ENCODE data around the gene STAT1. TPM values are rescaled to one million over a fixed set of nuclear protein-coding genes. Genes with fewer than 3 reads are reported as not detected.
"Not testable (repeated sequence)": the region's sequence is repeated elsewhere in the genome, so short reads cannot be mapped to it uniquely, and the experiment has no call there.

Gene STAT1
- total RNA-seq, 1 experiment from 2014 or later: 44.7 TPM

DNA sequence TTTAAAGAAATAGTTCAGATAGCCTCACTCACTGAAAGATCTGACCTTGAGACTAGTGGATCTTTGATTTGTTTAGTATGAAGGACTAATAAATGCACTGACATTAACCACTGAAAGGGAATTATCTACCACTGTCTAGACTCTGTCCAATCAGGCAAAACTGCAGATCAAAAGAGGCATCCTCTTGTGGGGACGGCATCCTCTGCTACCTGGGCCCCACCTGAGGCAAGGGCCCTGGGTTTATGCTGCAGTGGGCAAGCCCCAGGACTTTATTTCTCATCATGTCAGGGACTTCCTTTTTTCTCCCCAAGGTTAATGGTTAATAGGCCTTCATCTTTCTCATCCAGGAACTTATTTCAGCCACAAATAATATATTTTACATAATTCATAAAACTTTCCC lies 32.2 kb downstream of the STAT1 start:
- DNase-seq (ENCODE audit: low read depth): no peak

DNA sequence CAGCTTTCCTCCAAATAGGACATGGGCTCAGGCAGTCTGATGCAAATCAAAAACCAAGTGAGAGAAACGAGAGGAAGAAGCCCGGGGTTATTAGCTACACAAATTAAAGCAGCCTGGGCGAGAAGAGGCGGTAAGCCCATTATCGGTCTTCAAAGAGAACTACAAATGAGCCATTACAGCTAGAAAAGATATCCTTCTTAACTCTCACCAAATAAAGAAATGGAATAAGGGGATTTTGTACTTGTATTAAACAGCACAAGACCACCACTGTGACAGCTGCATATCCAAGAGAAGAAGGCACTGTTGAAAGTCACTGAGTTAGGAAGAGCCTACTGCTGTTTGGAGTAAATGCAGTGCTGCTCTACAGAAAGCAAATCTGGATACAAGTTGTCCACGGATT lies 32.6 kb downstream of the STAT1 start:
- no peak for DNase-seq (ENCODE audit: low read depth)

DNA sequence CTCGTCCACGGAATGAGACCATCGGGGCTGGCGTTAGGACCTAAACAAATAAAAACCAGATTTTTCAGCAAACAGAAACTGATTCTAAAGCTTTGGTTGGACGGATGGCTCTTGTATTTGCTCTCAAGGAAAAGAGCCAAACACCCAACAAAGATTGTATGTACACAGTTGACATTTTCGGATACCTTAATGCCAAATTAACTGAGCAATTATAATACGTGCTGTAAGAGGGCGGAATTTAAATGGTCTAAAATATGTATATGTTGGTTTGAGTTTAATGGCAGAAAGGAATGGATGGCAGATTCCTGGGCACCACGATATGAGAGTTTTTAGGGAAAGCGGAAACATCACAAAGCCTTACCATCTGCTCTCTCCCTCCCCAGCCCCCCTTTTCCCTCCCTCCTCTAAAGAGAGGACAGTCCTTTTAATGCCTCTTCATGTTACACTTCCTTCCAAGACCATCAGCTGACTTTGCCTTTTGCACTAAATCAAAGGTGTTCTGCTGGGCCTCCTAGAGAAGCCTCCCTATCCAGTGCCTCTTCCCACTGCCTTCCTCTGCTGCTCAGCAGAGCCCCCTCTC lies 33.3 kb downstream of the STAT1 start:
- DNase-seq (ENCODE audit: low read depth): no peak

DNA sequence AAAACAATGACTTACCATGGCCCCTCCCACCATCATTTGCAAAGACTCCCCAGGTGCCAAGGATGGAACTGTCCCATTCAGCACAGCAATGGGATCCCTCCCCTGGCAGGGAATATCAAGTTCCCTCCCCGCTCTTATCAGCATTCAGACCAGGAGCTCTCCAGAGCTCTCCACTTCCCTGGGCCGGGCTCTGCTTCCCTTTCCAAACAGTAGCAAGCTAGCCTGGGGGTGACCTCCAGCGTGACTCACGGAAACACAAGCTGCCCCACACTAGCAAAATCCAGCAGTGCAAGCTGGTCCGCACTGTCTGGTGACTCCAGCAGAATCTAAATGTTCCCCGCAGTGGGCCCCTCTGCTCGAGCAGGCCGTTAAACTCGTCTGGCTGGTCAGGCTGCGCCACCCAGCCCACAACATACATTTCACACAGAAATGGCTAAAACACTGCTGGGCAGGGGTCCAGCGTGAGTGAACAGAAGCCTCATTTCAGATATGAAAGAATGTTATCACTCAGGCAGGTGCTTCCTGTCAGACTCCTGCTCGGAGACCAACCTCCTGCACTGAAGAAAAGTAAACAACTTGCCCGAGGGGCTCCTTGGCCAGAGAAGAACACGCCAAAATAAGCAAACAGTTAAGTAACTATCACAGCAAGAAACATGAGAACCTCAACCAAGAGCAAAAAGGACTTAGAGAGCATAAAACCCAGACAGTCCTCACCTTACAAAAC lies 33.9 kb downstream of the STAT1 start:
- peak; percentile 89 for DNase-seq (ENCODE audit: low read depth)

DNA sequence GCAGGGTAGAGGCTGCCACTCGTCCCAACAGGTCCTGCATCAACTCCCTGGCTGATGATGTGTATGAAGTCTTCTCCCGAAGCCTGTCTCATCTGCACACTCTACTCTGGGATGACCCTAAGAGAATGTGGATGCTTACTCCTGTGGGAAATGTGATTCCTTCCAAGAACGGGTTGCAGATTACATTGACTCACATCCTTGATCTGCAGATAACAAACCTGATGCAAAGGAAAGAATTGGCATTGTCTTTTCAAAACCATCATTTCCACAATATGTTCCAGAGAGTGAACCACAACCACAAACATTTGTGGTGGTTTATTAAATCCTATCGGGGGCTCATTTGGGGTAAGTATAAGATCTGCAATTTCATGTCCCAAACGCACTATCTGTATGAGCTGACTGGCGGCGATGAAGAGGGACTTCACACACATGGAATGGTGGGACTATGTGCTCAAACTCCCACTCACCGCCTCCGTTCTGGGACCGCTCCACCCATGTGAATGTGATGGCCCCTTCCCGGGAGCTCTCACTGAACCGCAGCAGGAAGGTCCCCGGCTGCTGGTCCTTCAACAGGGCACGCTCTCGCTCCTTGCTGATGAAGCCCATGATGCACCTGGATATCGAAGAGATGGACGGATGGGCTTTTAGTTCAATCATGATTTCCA lies 35.5 kb downstream of the STAT1 start:
- peak; percentile 64 for DNase-seq (ENCODE audit: low read depth)

DNA sequence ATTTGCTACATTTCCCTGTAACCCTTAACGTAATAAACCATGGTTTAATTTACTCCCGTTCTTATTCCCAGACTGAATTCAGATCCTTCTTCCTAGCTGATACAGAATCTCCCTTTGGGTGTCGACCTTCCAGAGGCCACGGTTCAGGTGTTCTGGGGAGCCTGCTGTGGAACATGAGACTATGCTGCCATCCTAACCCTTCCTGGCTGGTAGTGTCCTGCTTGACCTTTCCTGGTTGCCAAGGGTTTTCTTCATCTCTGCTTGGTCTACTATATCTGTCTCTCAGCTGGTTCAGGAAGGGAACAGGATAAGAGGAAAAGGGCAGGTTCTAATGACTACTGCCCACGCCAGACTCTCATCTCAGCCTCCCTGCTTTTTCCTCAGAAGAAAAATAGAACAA lies 36.5 kb downstream of the STAT1 start:
- no peak for DNase-seq (ENCODE audit: low read depth)

DNA sequence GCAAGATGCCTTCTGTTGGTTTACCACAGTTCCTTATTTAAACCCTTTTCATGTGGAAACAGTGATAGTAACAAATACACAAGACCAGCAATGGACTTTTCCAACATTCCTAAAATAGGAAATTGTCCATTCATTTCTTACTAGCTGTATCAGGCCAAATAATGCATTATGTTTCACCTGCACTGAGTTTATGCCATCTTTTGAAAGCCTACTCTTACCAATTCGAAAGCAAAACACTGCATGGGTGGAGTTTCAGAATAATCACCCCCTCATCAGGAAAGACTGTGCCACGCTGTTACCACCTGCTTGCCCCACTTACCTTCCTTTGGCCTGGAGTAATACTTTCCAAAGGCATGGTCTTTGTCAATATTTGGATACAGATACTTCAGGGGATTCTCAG lies 37.5 kb downstream of the STAT1 start:
- no peak for DNase-seq (ENCODE audit: low read depth)

DNA sequence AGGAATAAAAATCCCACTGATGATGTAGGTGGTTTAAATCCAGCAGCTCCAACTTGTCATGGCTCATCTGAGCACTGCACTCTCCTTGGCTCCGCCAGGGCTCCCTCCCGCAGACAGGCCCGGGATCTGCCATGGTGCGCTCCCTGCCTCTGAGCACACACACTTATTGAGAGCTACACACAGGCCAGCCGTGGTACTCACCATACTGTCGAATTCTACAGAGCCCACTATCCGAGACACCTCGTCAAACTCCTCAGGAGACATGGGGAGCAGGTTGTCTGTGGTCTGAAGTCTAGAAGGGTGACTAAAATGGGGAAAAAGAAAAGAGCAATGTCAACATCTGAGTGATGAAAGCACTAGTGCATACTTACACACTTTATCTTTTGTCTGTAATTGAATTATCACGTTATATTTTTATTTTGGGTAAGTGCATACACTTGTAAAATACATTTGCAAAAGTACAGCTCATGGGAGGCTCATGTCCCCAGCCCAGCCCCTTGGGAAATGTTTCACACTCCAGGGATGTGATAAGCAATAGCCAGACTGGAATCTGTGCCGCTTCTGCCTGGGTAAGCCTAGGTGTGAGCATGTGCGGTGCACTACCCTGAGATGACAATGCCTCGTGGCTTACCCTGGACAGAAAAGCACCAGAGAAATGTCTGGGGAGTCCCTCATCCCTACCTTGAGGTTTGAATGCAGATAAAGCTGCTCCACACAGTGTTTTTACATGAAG lies 39.2 kb downstream of the STAT1 start:
- DNase-seq (ENCODE audit: low read depth): no peak

DNA sequence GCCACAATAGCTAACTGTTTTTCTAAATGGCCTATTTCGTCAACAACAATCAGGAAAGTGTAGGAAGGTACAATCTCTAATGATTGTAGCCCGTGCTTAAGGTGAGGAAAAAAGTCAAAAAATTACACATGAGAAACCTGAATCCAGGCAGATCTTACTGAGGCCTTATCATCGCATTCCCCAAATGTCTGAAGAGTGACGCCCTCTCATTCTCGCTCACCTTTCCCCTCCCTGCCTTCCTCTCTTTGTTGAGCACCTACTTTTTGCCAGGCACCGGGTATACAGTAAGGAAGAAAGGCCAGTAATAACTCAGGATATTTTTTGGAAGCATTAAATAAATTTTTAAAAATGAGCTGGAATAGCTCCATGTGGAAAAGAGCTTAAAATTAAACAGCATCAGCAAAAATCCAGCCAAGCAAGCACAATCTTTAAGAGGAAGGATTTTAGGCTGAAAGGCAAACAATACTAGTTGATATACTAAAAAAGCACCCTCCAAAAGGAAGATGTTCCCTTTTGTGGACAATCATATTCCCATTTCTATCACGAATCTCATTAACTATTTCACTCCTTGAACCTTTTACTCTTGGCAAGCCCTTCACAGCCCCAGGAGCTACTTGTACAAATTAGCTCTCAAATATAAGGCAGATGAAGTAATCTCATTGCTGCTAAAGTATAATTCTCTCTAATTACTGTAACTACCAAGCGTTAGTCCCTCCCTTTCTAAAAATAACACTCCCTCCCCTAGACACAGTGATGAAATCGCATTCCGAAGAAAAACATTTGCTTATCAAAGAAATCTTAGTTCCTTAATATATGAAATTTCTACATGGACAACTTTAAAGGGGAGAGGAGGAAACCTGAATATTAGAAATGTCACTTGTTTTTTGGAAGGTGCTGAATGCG lies 40.0 kb downstream of the STAT1 start:
- no peak for DNase-seq (ENCODE audit: low read depth)

DNA sequence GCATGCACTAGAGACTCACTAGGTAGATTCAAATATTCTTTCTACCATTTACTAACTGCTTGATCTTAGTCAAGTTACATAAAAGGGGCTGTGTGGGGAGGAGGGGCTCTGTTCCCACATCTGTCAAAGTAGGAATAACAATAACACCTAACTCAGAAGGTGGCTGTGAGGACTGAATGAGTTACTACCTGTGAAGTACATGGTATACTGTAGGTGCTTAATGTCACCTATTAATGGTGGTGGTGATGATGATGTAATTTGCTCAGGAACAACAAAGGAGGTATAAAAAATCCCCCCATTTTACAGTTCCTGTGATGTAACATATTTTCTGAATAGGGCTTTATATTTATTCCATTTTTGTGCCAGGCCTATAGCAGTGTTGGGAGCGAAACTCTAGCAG lies 40.7 kb downstream of the STAT1 start:
- DNase-seq (ENCODE audit: low read depth): no peak

DNA sequence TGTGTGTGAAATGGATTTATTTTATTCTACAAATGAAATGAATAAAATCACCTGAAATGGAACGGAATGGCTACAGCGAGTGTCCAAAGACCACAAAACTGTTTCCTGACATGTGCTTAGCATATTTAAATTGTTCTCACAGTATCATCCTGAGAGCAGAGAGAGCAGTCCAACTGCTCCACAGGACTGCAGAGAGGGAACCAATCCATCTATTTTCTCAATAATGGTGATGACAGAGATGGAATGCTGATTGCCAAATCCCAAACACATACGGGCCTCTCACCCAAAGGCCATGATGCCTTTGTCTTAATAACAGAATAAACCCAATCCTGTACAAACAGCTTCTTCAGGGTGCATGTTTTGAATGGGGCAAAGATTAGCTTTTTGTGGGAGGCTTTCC lies 41.1 kb downstream of the STAT1 start:
- no peak for DNase-seq (ENCODE audit: low read depth)

DNA sequence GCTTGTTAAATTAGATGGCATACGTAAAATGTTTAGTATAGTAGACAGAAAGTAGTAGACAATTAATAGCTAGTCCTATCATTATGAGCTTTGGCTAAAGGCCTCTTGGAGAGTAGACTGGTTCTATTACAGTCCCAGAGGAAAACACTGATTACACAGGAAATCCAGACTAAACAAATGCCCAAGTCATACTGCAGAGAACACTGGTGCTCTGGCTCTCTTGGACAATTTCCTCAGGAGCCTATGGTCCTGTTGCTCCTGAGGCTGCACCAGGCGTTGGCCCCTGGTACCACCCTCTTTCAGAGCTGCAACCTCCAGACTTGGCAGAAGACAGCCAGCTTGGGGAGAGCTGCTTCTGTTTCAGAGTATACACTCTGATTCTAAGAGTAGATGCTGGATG lies 41.8 kb downstream of the STAT1 start:
- no peak for DNase-seq (ENCODE audit: low read depth)

DNA sequence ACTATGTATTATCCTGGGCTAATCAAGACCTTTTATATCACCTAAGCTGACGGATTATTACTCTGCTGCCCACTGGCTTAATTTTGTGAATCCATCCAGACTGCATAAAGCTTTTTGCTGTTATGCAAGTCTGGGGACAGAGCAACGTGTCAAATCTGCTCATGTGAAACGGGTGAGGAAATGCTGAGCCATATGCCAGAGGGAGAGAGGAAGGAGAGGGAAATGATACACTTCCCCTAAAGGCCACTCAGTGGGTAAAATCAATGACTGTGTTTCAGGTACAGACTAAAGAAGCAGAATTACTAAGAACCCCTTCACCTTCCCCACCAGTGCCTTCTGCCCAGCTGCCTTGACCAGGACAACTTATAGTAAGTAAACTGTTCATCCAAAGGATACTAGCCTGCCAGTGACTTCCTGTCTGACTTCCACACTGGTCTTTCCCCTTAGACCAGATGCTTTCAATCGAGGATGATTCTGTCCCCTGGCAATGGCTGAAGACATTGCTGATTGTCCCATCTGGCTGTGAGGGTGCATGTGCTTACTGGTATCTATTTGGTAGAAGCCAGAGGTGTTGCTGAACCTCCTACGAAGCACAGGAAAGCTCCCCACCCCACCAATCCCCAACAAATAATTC lies 43.0 kb downstream of the STAT1 start:
- DNase-seq (ENCODE audit: low read depth): no peak

DNA sequence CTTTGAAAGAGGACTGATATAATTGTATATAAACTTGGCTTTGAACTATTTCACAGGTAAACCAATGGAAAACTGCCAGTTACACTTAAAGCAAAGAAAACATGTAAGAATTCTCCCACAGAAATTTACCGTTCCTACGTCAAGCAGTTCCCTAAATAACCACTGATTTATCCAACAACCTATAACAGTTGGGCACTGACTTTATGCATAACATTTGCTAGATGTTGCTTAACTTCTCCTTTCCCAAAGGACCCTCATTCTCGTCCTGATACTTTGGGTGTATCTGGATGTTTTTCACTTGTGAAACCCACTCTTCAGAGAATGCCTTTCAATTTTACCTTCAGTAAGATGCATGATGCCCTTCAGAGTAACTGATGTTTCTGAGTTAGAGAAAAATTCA lies 43.8 kb downstream of the STAT1 start:
- DNase-seq (ENCODE audit: low read depth): no peak

DNA sequence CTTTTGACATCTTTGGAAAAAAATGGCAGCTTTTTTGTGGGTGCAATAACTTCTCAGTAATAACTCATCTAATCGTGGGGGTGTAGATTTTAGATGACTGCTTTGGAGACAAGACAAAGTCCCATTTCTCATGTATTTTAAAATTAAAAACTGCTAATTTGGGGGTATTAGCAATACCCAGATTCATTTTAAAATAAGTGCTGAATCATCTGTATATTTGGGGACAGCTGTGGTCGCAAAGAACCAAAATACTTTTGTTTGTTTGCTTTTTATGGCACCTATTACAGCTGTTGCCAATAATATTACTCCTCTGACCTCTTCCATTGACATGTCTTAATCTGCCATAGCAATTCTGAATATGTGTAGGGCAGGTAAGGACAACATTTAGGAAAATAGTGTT lies 45.4 kb downstream of the STAT1 start:
- DNase-seq (ENCODE audit: low read depth): no peak

DNA sequence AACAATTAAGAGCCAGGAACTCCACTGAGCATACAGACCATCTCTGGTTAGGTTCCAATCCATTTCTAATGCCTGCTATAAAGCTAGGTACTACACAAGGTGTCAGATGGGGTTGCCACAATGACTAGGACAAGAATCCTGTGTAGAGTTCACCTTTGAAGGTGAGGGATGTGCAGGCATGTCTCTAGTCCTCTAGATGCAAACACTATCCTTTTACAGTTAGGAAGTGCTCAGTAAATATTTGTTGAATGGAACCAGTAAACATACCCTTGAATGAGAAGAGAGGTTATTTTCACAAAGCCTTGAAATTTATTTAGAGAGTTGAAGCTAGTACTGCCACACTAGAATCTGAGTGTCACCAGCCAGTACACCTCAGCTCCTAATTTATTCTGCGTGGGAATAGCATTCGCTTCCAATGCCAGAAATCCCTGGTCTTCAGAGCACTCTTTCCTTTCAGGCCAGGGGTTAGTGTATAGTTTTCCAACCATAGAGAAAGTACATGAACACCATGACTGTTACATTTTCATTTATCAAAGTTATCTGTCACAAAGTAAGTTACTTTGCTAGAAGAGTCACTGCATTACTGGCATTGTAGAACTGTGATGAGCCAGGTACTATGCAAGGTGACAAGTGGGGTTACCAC lies 48.3 kb downstream of the STAT1 start:
- no peak for DNase-seq (ENCODE audit: low read depth)

DNA sequence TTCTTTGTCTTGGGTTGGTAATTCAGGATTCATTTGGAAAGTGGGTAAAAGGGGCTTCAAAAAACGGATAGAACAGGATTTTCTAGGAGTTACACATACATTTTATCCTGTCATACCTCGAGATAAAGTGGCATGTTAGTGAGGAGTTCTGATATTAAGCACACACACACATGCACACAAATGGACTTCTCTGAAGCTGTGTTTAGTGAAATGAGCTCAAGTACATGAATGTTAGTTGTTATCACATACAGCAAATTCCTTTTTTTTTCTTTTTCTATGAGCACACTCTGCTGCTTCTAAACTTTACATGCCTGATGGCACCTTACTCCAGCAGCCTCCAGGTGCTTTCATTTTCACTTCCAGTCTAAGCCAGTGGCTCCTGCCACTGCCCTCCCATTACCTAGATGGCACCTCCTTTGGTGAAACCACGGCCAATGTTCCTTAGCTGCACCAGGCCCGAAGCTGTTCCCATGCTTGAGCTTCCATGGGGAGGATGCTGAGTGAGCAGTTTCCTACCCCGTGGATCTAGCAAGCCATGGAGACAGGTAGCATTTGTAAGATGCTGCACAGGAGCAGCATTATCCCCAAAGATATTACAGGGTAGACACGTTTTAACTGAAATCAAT lies 49.7 kb downstream of the STAT1 start:
- no peak for DNase-seq (ENCODE audit: low read depth)

DNA sequence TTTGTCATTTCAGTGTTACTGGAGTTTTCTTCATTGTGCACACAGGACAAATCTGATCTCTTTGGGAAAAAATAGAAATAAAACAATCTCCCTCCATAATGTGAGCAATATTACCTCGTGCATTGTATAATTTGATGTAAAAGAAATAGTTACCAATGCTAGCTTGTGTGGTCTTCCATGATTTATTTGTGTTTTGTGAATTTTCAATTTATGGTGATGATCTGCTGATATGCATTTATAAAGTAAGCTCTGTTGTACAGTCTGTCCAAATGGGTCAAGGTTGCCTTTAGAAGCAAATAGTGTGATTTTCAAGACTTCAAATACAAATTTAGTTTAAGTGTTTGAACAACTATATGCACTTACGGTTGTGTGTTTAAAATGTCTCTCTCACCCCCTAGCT lies 50.9 kb downstream of the STAT1 start:
- DNase-seq (ENCODE audit: low read depth): no peak

DNA sequence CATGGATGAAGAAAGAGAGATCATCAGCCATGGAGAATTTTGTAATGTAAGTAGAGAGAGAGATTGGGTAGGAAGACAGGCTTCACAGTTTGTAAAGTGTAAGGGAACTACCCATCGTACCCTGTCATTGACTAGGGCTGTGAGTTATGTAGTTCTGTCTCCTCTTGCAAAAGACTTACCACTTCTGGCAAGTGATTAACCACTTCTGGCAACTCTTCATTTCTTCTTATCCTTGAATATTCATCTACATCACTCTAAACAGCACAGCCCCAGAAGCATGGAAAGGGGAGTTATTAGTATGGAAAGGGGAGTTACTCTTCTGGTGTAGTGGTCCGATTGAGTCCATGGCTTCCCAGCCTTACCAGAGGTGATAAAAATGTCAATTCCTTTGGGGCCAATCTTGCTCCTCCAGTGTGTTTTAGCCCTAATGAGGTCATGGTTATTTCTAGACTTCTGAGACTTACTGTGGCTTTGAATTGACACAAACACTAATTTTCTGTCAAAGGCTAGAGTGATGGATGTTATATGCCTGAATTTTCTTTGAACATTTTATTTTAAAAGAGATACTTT lies 52.0 kb downstream of the STAT1 start:
- DNase-seq (ENCODE audit: low read depth): no peak

DNA sequence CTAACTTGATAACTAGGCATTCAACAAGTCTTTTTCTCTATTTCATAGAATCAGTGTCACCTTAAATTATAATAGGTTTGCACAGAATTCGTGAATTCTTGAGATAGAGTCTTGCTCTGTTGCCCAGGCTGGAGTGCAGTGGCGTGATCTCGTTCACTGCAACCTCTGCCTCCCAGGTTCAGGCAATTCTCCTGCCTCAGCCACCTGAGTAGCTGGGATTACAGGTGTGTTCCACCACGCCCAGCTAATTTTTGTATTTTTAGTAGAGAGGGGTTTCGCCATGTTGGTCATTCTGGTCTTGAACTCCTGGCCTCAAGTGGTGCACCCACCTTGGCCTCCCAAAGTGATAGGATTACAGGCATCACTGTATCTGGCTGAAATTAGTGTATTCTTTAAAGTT lies 52.9 kb downstream of the STAT1 start:
- DNase-seq (ENCODE audit: low read depth): not testable (repeated sequence)

Data from Daoy (cell line).